ENCODE data around the gene LUC7L3. TPM values are rescaled to one million over a fixed set of nuclear protein-coding genes. Genes with fewer than 3 reads are reported as not detected.

Gene LUC7L3
- total RNA-seq, 1 donor from 2014 or later: 54.1 TPM

DNA sequence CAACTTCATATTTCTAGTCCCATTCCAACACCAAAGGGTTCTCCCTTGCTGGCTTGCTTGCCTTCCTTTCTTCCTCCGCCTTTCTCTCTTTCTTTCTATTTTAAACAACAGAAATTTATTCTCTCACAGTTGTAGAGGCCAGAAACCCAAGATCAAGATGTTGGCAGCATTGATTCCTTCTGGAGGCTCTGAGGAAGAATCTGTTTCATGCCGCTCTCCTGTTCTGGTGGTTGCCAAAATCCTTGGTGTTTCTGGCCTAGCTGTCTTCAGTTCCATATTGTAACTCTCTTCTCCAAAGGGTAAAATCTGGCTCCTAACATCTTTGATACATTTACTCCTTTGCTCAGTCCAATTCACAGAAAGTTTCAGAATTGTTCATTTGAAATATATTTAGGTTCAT, 50.9 kb downstream of the LUC7L3 start:
- no peak overlapping the region for H3K4me3 ChIP-seq (ENCODE audit: low read depth, low read length)
- TF ChIP-seq, protein P1, sequence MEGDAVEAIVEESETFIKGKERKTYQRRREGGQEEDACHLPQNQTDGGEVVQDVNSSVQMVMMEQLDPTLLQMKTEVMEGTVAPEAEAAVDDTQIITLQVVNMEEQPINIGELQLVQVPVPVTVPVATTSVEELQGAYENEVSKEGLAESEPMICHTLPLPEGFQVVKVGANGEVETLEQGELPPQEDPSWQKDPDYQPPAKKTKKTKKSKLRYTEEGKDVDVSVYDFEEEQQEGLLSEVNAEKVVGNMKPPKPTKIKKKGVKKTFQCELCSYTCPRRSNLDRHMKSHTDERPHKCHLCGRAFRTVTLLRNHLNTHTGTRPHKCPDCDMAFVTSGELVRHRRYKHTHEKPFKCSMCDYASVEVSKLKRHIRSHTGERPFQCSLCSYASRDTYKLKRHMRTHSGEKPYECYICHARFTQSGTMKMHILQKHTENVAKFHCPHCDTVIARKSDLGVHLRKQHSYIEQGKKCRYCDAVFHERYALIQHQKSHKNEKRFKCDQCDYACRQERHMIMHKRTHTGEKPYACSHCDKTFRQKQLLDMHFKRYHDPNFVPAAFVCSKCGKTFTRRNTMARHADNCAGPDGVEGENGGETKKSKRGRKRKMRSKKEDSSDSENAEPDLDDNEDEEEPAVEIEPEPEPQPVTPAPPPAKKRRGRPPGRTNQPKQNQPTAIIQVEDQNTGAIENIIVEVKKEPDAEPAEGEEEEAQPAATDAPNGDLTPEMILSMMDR (conservative IDR thresholded peaks at IDR 0.05; ENCODE audit: low read depth, low read length): no peak
- no peak for DNase-seq (ENCODE audit: low read depth)

DNA sequence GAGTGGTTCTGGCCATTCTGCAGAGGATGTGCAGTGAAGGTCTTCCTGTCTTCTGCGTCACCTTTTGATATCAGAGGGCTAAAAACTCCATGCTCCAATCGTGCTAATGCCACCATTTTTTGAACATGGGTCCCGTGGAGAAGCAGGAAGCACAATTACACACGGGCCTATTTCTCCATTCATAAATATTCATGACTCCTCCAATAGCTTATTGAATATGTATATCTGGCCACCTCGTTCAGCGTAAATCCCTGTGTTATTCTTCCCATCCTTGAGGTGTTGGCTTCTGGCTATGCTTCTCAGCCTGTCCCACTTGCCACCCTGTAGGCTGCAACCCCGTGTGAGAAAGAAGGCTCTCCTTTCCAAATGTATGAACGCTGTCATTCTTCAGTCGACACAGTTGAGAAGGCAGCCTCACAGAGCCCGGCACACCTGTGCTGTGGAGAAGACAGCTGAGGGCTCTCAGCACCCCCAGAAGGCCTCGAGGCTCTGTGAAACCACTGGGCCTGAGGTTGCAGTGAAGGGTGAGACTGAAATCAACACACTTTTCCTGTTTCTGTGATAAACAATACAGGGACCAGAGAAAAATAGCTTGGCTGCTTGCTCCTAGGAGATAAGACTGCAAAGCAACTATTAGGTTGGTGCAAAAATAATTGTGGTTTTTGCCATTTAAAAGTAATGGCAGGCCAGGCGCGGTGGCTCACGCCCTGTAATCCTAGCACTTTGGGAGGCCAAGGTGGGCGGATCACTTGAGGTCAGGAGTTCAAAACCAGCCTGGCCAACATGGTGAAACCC, 52.8 kb downstream of the LUC7L3 start:
- no peak for DNase-seq (ENCODE audit: low read depth)
- TF ChIP-seq, protein P1 (conservative IDR thresholded peaks at IDR 0.05; ENCODE audit: low read depth, low read length): no peak
- H3K4me3 ChIP-seq (ENCODE audit: low read depth, low read length): no peak overlapping the region

DNA sequence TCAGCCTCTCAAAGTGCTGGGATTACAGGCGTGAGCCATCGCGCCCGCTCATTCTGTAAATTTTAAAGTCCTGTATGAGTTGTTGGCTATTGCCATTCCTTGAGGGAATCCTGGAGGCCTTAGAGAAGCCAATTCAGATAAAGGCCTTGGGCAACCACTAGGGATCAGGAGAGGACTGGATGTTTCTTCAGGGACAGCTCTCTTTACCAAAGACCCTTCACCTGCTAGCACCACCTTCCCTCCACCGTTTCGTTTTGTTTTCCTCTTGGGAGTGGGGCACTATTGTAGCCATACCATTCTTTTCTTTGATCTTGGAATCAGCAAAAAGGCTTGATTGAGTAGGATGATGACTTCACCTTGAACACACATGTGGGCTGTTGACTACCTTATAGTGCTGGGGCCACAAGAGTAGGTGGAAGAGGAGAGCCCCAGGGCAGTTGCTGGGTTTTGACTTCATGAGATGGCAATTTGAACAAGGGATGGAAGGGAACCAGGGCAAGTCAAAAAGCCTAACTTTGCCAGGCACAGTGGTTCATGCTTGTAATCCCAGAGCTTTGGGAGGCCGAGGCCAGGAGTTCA, 54.9 kb downstream of the LUC7L3 start:
- no peak for DNase-seq (ENCODE audit: low read depth)
- TF ChIP-seq, protein P1 (conservative IDR thresholded peaks at IDR 0.05; ENCODE audit: low read depth, low read length): no peak
- no peak overlapping the region for H3K4me3 ChIP-seq (ENCODE audit: low read depth, low read length)

DNA sequence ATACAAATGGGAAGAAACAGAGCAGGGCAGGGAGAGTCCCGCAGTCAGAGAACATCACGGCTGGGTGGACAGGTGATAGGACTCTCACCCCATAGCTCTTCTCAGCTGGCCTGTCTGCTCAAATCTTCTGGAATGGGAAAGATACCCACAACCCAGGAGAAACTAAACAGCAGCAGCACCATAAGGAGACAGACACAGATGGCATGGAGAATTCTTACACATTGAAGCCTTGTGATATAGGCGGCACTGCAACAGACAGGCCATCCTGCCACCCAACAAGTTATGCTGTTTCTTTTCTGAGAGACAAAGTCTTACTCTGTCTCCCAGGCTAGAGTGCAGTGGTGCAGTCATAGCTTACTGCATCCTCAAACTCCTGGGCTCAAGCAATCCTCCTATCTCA, 56.5 kb downstream of the LUC7L3 start:
- no peak for DNase-seq (ENCODE audit: low read depth)
- TF ChIP-seq, protein P1 (conservative IDR thresholded peaks at IDR 0.05; ENCODE audit: low read depth, low read length): no peak
- no peak overlapping the region for H3K4me3 ChIP-seq (ENCODE audit: low read depth, low read length)

DNA sequence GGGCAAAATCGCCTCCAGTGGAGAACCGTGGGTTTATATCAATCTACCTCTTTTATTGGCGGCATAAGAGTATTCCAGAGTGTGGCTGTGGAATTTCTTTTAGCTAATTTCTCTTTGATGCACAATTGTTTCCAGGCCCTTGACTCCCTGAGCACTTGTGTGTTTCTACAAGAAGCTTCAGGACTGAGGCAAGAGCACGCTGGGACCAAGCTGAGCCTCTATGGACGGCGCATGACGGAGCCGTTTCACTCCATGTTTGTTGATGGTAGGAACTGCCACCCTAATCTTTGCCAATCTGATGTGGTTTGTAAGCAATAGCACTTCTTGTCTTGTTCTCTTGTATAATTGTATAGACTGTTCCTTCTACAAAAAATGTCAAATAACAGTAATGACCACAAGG, 59.1 kb downstream of the LUC7L3 start:
- H3K4me3 ChIP-seq (ENCODE audit: low read depth, low read length): no peak overlapping the region
- TF ChIP-seq, protein P1 (conservative IDR thresholded peaks at IDR 0.05; ENCODE audit: low read depth, low read length): no peak
- DNase-seq (ENCODE audit: low read depth): no peak

DNA sequence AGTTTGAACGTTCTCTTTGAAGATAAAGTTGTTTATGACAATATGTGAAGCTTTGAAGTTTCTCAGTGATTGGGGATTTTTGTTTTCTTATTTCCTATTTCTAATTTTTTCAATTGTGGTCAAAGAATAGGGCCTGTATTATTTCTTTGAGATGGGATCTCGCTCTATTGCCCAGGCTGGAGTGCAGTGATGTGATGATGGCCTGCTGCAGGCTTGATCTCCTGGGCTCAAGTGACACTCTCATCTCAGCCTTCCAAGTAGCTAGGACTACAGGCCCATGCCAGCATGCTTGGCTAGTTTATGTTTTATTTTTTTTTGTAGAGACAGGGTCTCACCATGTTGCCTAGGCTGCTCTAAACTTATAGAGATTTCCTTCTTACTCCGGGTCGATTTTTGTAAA, 59.6 kb downstream of the LUC7L3 start:
- no peak overlapping the region for H3K4me3 ChIP-seq (ENCODE audit: low read depth, low read length)
- TF ChIP-seq, protein P1 (conservative IDR thresholded peaks at IDR 0.05; ENCODE audit: low read depth, low read length): no peak
- DNase-seq (ENCODE audit: low read depth): no peak

All from epithelial cell of proximal tubule (primary cell).